GM12864 (cell line): ENCODE data around the gene PIM1.
A peak's percentile ranks its signal among the peaks of the same experiment; 100 is the strongest.
"Not testable (repeated sequence)": the region's sequence is repeated elsewhere in the genome, so short reads cannot be mapped to it uniquely, and the experiment has no call there.

ENCODE experiments used
- DNase-seq: peaks from one replicate; pipeline ENCODE4 v3.0.0-alpha.2; 2011; ENCODE audit warnings: low read depth
- H3K4me3 ChIP-seq: 2 replicates; pipeline ENCODE4 v1.5.1; 2011; ENCODE audit warnings: mild to moderate bottlenecking, low read depth, low read length, control low read depth
- CTCF ChIP-seq: IDR thresholded peaks from 2 replicates; pipeline ENCODE4 v1.5.1; 2011; ENCODE audit warnings: low read depth, mild to moderate bottlenecking, moderate library complexity, low read length, control low read depth, inconsistent platforms; ENCODE audit errors: missing control alignments

PIM1 gene

GRCh38 chr6:37176268-37177076 is 6.5 kb downstream of the PIM1 start:
- no peak for DNase-seq
- TF ChIP-seq CTCF = no peak
- H3K4me3 ChIP-seq = no peak overlapping the region

- no peak overlapping the region for H3K4me3 ChIP-seq
- DNase-seq = no peak
Observed at GRCh38 chr6:37177077-37177934, 7.4 kb downstream of the PIM1 start.

GRCh38 chr6:37177935-37178517 is 8.1 kb downstream of the PIM1 start:
- DNase-seq = no peak
- no peak overlapping the region for H3K4me3 ChIP-seq
- TF ChIP-seq CTCF = no peak

More at GRCh38 chr6:37177077-37177934, 7.4 kb downstream of the PIM1 start:
- peak; percentile 10 for TF ChIP-seq CTCF

GRCh38 chr6:37180075-37180474 is 10.1 kb downstream of the PIM1 start:
- TF ChIP-seq CTCF = no peak
- no peak for DNase-seq
- no peak overlapping the region for H3K4me3 ChIP-seq

- not testable (repeated sequence) for H3K4me3 ChIP-seq, DNase-seq
Observed at GRCh38 chr6:37180610-37181009, 10.7 kb downstream of the PIM1 start.

- DNase-seq = no peak
- no peak for TF ChIP-seq CTCF
- no peak overlapping the region for H3K4me3 ChIP-seq
Observed at GRCh38 chr6:37182736-37183590, 13.0 kb downstream of the PIM1 start.

- not testable (repeated sequence) for H3K4me3 ChIP-seq, DNase-seq
Observed at GRCh38 chr6:37185949-37186720, 16.2 kb downstream of the PIM1 start.
